ENCODE results near the gene HAGH. TPM values are rescaled to one million over a fixed set of nuclear protein-coding genes. Genes with fewer than 3 reads are reported as not detected.

HAGH gene
- total RNA-seq, 2 experiments from 2014 or later = 26.9 to 29.9 TPM

DNA sequence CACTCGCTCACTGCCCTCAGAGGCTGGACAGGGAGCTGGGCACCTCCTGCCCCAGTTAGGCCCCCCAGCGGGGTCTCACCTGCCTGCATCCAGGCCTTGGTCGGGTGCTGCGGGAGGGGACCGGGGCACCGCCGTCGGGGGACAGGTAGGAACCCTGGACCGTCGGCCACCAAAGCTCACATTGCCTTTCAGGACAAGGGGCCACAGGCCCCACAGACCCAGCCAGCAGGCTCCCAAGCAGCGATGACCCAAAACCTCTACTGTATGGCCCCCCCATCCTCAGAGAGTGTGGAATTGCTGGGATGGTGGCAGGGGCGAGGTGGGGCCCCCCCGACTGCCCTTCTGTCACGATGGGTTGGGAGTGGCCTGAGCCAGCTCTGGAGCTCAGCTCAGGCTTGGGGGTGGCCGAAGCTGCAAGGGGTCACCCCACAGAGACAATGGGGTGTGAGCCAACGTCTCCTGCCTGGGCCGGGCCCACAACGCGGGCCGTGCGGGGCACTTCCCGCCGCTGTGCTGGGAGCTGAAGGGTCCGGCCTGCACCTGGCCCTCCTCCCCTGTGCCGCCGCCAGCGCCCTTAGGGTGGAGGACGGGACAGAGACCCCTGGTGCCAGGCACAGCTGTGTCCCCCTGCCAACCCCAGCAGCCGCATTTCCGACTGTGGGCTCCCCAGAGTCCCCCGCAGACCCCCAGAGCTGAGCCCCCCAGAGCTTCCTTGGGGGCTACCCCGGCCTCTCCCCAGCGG is 33.6 kb downstream of the HAGH start:
- no peak overlapping the region for H3K4me2 ChIP-seq (ENCODE audit: low read length)
- no peaks in the 10 kb centered on the region for H3K4me1 ChIP-seq (ENCODE audit: insufficient read depth, low read length, poor library complexity, severe bottlenecking)
- intact Hi-C loops (cut with micrococcal nuclease; ENCODE audit: unreplicated experiment) = no loop called here
- DNase-seq (ENCODE audit: low spot score) = no peak
- no peaks in the 10 kb centered on the region for H3K9me2 ChIP-seq (ENCODE audit: insufficient read depth, low read length)
- POLR2A ChIA-PET = no interaction called here
- no peaks in the 10 kb centered on the region for H4K20me1 ChIP-seq (ENCODE audit: insufficient read depth, low read length)
- H3K27ac ChIP-seq (ENCODE audit: low read depth, low read length, poor library complexity, severe bottlenecking) = no peak overlapping the region
- no peak overlapping the region for H3K4me3 ChIP-seq (ENCODE audit: low read depth, low read length, poor library complexity, severe bottlenecking)
- H2AFZ ChIP-seq (ENCODE audit: low read length) = no peak overlapping the region
- BruUV-seq (replicated peaks) = no TSS peak
- 0 out of 2 replicates have a peak, but pooled peaks cover 8% of the 10 kb centered on the region for H3K9me3 ChIP-seq (ENCODE audit: low read length)
- no peak for TF ChIP-seq EZH2phosphoT487 (IDR thresholded peaks at IDR 0.05; ENCODE audit: borderline replicate concordance, low read depth, low read length)
- no peak for TF ChIP-seq CTCF (conservative IDR thresholded peaks at IDR 0.05; ENCODE audit: low read length)
- CTCF ChIA-PET (ENCODE audit: unreplicated experiment) = no interaction called here
- H3K79me2 ChIP-seq (ENCODE audit: insufficient read depth, low read depth, low read length) = no peaks in the 10 kb centered on the region
- H3K36me3 ChIP-seq (ENCODE audit: insufficient read depth, low read length) = peaks cover 22% of the 10 kb centered on the region; the same call in 1 of the 2 replicates

DNA sequence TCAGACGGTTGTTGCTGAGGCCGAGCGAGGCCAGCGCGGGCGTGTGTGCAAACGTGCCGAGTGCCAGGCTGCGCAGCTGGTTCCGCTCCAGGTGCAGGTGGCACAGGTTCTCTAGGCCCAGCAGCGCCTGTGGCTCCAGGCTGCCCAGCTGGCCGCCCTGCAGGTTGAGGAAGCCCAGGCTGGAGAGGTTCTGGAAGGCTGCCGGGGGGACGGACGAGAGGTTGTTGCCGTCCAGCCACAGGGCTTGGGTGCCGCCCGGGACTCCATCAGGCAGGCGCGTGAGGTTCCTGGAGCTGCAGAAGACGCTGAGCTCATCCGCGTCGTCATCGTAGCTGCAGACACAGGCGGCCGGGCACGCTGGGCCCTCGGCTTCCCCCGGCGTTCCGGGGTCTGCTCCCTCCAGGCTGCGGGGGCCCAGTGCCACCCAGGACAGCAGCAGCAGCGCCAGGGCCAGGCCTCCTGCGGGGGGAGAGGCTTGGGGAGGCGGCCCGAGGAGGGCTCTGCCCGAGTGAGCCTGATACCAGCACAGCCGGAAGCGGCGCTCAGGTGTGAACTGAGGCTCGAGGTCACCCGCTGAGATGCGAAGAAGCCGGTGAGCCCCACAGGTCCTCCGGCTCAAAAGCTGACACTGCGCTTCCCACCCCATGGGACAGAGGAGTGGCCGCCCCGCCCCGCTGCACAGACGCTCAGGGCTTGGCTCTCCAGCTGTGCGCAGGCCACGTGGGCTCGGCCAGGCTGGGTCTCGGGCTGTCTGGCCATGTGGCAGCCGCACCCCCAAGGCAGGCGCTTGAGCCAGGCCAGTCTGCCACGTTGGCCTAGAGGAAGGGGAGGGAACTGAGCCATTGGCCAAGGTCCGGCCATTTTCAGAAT is 34.4 kb downstream of the HAGH start:
- BruUV-seq (replicated peaks) = no TSS peak
- H3K4me3 ChIP-seq (ENCODE audit: low read depth, low read length, poor library complexity, severe bottlenecking) = no peak overlapping the region
- H3K9me2 ChIP-seq (ENCODE audit: insufficient read depth, low read length) = no peaks in the 10 kb centered on the region
- no peaks in the 10 kb centered on the region for H3K4me1 ChIP-seq (ENCODE audit: insufficient read depth, low read length, poor library complexity, severe bottlenecking)
- no peaks in the 10 kb centered on the region for H4K20me1 ChIP-seq (ENCODE audit: insufficient read depth, low read length)
- H3K9me3 ChIP-seq (ENCODE audit: low read length) = 0 out of 2 replicates have a peak, but pooled peaks cover under 1% of the 10 kb centered on the region
- CTCF ChIA-PET (ENCODE audit: unreplicated experiment) = no interaction called here
- TF ChIP-seq CTCF (conservative IDR thresholded peaks at IDR 0.05; ENCODE audit: low read length) = no peak
- TF ChIP-seq EZH2phosphoT487 (IDR thresholded peaks at IDR 0.05; ENCODE audit: borderline replicate concordance, low read depth, low read length) = no peak
- no peak overlapping the region for H3K4me2 ChIP-seq (ENCODE audit: low read length)
- H3K27ac ChIP-seq (ENCODE audit: low read depth, low read length, poor library complexity, severe bottlenecking) = no peak overlapping the region
- no peaks in the 10 kb centered on the region for H3K79me2 ChIP-seq (ENCODE audit: insufficient read depth, low read depth, low read length)
- no peak overlapping the region for H2AFZ ChIP-seq (ENCODE audit: low read length)
- intact Hi-C loops (cut with micrococcal nuclease; ENCODE audit: unreplicated experiment) = no loop called here
- POLR2A ChIA-PET = no interaction called here
- no peak for DNase-seq (ENCODE audit: low spot score)
- H3K36me3 ChIP-seq (ENCODE audit: insufficient read depth, low read length) = peaks cover 28% of the 10 kb centered on the region; the same call in 1 of the 2 replicates

All from OCI-LY7 (cell line).